ENCODE results near the gene PCSK2.

Gene PCSK2

DNA sequence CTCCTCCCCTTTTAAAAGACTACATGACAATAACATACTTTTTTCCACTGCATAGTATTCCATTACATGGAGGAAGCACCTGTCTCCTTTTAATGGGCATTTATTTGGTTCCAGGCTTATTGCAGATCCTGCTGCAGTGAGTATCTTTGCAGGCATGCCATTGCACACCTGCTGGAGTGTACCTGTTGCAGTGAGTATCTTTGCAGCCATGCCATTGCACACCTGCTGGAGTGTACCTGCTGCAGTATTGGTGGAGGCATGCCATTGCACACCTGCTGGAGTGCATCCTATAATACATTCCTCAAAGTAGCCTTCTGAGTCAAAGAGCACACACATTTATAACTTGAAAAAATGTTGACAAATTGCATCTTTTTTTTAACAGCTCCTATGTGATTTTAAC, 302.7 kb downstream of the PCSK2 start:
- TF ChIP-seq, protein P1, sequence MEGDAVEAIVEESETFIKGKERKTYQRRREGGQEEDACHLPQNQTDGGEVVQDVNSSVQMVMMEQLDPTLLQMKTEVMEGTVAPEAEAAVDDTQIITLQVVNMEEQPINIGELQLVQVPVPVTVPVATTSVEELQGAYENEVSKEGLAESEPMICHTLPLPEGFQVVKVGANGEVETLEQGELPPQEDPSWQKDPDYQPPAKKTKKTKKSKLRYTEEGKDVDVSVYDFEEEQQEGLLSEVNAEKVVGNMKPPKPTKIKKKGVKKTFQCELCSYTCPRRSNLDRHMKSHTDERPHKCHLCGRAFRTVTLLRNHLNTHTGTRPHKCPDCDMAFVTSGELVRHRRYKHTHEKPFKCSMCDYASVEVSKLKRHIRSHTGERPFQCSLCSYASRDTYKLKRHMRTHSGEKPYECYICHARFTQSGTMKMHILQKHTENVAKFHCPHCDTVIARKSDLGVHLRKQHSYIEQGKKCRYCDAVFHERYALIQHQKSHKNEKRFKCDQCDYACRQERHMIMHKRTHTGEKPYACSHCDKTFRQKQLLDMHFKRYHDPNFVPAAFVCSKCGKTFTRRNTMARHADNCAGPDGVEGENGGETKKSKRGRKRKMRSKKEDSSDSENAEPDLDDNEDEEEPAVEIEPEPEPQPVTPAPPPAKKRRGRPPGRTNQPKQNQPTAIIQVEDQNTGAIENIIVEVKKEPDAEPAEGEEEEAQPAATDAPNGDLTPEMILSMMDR (IDR thresholded peaks at IDR 0.05; ENCODE audit: extremely low read depth, missing control alignments), result no peak
- no peak for DNase-seq (ENCODE audit: low spot score)

DNA sequence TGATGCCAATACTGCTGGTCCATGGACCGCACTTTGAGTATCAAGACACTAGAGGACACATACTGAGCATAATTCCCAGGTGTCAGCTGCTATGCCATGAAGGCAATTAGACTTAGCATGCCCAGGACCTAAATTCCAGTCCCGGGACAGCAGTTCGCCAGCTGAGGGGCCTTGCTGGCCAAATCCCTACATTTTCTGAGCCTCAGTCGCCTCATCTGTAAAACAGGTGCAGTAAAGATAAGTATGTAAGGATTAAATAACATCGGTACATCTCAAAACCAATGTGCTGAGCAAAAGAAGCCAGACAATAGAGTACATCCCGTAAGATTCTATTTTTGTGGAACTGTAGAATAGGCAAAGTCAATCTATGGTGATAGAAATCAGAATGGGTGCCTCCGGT, 303.3 kb downstream of the PCSK2 start:
- TF ChIP-seq, protein P1 (IDR thresholded peaks at IDR 0.05; ENCODE audit: extremely low read depth, missing control alignments), result no peak
- no peak for DNase-seq (ENCODE audit: low spot score)

DNA sequence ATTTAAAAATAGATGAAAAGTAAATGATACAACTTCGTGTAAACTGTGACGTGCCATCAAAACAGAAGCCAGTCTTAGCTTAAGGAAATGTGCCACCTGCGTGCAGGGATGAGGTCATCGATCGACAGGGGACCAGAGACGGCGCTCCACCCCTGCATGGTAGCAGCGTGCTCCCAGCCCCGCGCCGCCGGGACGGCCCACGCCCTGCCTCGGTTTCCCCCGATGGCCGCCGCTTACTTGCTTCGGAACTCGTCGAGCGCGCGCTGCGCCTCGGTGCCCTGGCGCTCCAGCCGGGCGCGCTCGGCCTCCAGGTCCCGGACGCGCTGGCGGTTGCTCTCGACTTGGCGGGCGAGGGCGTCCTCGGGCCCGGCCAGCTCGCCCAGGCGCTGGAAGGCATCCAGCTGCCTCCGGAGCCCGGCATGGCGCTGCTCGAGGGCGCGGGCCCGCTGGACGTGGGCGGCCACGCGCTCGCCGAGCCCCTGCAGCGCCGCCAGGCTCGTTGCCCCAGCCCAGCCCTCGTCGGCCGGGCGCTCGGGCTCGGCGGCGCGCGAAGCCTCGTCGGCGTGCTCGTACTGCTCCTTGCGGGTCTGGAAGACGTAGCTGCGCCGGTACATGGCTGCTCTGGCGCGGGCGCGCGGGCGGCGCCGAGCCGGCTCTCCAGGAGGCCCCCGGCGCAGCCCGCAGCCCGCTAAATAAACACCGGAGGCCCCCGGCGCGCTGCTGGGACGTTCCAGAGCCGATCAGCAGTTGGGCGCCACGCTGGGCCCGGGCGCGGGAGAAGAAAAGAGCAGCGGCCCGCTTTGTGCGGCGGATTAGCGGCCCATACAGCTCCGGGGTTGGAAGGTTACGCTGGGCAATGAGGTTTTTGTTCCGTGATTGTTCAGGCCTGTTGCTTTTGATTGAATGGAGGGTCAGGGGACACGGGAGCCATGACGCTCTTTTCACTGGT, 304.1 kb downstream of the PCSK2 start, which contains the start of gene BFSP1:
TSS of gene BFSP1 (minus strand) at position 664 of the 949 bp plus-strand sequence. CDS start at position 614, 50 bp downstream.
- peak; percentile 60 for DNase-seq (ENCODE audit: low spot score)
- TF ChIP-seq, protein P1 (IDR thresholded peaks at IDR 0.05; ENCODE audit: extremely low read depth, missing control alignments), result no peak

DNA sequence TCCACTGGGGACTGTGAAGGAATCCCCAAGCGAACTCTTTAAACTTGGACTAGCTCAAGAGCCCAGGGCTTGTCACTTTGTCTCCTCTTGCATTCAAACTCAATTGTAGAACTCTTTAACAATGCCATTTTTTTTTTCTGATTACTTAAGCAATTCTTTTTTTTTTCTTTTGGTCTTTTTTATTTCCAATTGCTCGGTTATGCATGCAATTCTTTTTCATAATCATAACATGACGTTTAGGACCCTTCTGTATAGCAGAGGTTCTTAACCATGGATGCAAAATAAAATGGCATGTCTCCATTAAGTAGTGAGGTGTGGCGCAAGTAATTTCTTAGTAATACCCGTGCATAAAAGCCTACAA, 304.8 kb downstream of the PCSK2 start:
- no peak for DNase-seq (ENCODE audit: low spot score)
- TF ChIP-seq, protein P1 (IDR thresholded peaks at IDR 0.05; ENCODE audit: extremely low read depth, missing control alignments), result no peak

DNA sequence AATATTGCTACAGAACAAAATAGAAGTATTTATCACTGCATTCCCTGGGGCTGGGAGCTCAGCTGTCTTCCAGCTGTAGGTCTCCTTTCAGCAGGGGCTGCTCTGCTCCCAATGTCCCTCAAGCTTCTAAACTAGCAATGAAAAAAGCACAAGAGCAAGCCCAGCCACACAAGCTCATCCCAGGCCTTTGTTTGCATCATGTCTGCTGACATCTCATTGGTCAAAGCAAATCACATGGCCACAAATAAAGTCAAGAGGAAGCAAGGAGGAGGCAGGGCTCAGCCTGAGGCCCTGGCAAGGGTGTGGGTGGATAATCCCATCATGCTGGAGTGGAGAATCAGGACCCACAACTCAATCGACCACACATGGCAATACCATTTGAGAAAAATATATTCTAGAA, 306.6 kb downstream of the PCSK2 start:
- DNase-seq (ENCODE audit: low spot score), result peak; percentile 45

DNA sequence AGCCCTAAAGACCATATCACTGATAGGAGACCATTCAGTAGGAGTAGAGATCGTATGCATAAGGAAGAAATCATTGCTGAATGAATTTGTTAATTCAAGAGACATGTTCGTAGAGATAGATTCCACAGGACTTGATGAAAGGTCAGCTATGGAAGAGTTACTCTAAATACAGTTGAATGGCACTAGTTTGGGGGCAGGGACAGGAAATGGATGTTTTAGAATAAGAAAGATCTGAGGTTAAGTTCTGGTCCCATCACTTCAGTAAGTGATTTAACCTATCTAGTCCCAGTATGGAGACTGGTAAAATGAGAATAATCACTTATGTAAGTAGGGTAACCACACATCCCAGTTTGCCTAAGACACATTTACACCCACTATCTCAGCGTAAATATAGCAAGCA, 307.2 kb downstream of the PCSK2 start:
- DNase-seq (ENCODE audit: low spot score), result no peak
- TF ChIP-seq, protein P1 (IDR thresholded peaks at IDR 0.05; ENCODE audit: extremely low read depth, missing control alignments), result no peak

More for the DNA sequence above, 306.6 kb downstream of the PCSK2 start:
- TF ChIP-seq, protein P1 (IDR thresholded peaks at IDR 0.05; ENCODE audit: extremely low read depth, missing control alignments), result no peak

All from GM20000 (cell line).